Type B pancreatic cell (in vitro differentiated cells): Measurements from ENCODE around the gene NPY. TPM values are rescaled to one million over a fixed set of nuclear protein-coding genes. Genes with fewer than 3 reads are reported as not detected.

ENCODE experiments used
- DNase-seq: peaks from one replicate; pipeline ENCODE4 v3.0.0; 2021; ENCODE audit warnings: mixed read lengths; ENCODE audit not compliant: unreplicated experiment; ENCODE audit errors: extremely low spot score
- H3K27ac Mint-ChIP-seq: 2 replicates; pipeline ENCODE4 v1.8.0; 2021; ENCODE audit warnings: mild to moderate bottlenecking, mixed read lengths
- H3K27me3 Mint-ChIP-seq: 2 replicates; pipeline ENCODE4 v1.8.0; 2021; ENCODE audit warnings: mixed read lengths
- H3K36me3 Mint-ChIP-seq: 2 replicates; pipeline ENCODE4 v1.8.0; 2021; ENCODE audit warnings: mixed read lengths
- H3K4me1 Mint-ChIP-seq: one replicate; pipeline ENCODE4 v1.8.0; 2021; ENCODE audit warnings: mixed read lengths; ENCODE audit not compliant: unreplicated experiment
- H3K4me3 Mint-ChIP-seq: 2 replicates; pipeline ENCODE4 v1.8.0; 2021; ENCODE audit warnings: mild to moderate bottlenecking, mixed read lengths
- H3K9me3 Mint-ChIP-seq: 2 replicates; pipeline ENCODE4 v1.8.0; 2021; ENCODE audit warnings: mixed read lengths
- total RNA-seq: library from RNA; stranded (reverse); gene quantifications from 2 replicates; pipeline ENCODE4 v1.2.1, GENCODE V29; 2021; ENCODE audit warnings: low replicate concordance
- TF ChIP-seq, protein P1 (sequence below): fragments of 200-600 bp; sonication (generic); conservative IDR thresholded peaks from 2 replicates; pipeline ENCODE4 v1.5.0; 2021; ENCODE audit warnings: antibody characterized with exemption, mild to moderate bottlenecking

Gene NPY
- total RNA-seq, 1 donor from 2014 or later: 1.5 TPM

DNA sequence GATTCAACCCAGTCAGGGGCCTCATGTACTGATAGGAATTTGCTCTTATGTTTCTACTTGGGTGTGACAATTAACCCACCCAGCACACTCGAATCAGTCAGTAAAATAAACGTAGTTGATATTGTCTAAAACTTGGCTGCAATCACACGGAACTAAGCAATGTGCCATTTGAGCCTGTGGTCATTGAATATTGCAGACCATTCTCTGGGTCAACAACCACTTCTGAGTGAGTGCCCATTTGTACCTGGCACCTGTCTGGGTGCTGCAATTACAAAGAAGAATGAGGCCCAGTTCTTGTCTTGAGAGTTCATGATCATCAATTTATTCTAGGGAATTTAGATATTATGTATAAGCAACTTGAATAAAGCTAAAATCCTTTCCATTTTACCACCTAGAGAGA, 29.8 kb downstream of the NPY start:
- Mint-ChIP-seq H3K27ac (no peak overlapping the region), H3K9me3 (no peaks in the 10 kb centered on the region), H3K27me3 (peaks cover 18% of the 10 kb centered on the region), H3K4me1 (no peaks in the 10 kb centered on the region), H3K36me3 (no peaks in the 10 kb centered on the region), H3K4me3 (no peak overlapping the region)
- no peak for DNase-seq
- TF ChIP-seq, protein P1, sequence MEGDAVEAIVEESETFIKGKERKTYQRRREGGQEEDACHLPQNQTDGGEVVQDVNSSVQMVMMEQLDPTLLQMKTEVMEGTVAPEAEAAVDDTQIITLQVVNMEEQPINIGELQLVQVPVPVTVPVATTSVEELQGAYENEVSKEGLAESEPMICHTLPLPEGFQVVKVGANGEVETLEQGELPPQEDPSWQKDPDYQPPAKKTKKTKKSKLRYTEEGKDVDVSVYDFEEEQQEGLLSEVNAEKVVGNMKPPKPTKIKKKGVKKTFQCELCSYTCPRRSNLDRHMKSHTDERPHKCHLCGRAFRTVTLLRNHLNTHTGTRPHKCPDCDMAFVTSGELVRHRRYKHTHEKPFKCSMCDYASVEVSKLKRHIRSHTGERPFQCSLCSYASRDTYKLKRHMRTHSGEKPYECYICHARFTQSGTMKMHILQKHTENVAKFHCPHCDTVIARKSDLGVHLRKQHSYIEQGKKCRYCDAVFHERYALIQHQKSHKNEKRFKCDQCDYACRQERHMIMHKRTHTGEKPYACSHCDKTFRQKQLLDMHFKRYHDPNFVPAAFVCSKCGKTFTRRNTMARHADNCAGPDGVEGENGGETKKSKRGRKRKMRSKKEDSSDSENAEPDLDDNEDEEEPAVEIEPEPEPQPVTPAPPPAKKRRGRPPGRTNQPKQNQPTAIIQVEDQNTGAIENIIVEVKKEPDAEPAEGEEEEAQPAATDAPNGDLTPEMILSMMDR: no peak

DNA sequence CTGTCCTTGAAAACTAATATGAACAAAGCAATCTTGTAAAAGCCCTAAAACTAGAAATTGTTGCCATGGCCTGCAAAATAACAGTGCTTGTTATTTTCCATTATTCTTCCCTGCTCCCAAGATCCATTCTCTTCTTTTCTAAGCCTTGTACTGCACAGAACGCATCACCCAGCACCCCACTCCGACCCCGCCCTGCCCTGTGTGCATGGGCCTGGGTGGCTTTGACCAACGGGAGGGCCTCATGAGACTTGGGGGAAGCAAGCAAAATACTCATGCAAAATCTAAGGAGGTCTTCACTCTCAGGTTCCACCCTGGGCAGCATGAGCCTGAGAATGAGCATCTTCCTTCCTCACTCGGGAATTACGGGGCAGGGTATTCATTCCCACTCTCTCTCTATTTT, 32.4 kb downstream of the NPY start:
- Mint-ChIP-seq H3K27ac (no peak overlapping the region), H3K27me3 (peaks cover 19% of the 10 kb centered on the region), H3K4me1 (no peaks in the 10 kb centered on the region), H3K36me3 (no peaks in the 10 kb centered on the region), H3K4me3 (no peak overlapping the region), H3K9me3 (no peaks in the 10 kb centered on the region)
- TF ChIP-seq, protein P1: no peak
- DNase-seq: no peak

DNA sequence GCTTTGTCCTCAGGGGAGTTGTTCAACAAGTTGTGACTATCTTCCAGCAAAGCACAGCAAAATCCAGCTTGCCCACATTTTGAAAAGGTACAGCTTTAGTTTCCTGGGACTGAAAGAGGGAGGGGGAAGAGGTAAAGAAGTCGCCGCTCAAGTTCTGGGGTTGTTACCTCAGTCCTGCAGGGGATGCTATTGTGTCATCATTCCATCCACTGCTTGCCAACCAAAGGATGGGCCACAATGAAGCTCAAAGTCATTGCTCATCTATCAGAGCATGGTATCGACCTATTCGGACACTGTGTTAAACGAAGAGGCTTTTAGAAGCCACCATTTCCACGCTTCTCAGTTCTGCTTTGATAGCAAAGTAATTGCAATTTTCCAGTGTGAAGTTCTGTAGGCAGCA, 34.3 kb downstream of the NPY start:
- peaks cover 19% of the 10 kb centered on the region for H3K27me3 Mint-ChIP-seq
- H3K4me1 Mint-ChIP-seq: no peaks in the 10 kb centered on the region
- no peaks in the 10 kb centered on the region for H3K9me3 Mint-ChIP-seq
- H3K4me3 Mint-ChIP-seq: no peak overlapping the region
- DNase-seq: no peak
- H3K27ac Mint-ChIP-seq: no peak overlapping the region
- no peaks in the 10 kb centered on the region for H3K36me3 Mint-ChIP-seq
- TF ChIP-seq, protein P1: peak; percentile 60

DNA sequence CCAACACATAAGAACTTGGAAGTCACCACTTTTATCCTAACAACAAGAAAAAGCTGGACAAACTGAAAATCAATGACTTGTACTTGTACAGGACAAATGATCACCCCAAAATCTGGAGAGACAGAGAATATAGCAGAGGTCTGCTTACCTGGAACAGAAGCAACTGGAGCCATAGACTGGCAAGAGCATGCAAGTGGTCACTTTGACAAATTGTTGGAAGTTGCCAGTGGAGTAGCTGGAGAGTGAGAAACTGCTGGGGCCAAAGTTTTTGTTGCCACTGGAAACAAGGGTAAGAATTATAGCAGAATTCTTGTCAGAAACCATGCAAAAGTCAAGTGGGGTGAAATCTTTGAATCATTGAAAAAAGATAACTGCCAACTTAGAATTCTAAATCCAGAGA, 35.2 kb downstream of the NPY start:
- Mint-ChIP-seq H3K27me3 (peaks cover 23% of the 10 kb centered on the region), H3K36me3 (no peaks in the 10 kb centered on the region), H3K4me1 (no peaks in the 10 kb centered on the region), H3K4me3 (no peak overlapping the region), H3K27ac (no peak overlapping the region), H3K9me3 (no peaks in the 10 kb centered on the region)
- no peak for DNase-seq
- TF ChIP-seq, protein P1: no peak

DNA sequence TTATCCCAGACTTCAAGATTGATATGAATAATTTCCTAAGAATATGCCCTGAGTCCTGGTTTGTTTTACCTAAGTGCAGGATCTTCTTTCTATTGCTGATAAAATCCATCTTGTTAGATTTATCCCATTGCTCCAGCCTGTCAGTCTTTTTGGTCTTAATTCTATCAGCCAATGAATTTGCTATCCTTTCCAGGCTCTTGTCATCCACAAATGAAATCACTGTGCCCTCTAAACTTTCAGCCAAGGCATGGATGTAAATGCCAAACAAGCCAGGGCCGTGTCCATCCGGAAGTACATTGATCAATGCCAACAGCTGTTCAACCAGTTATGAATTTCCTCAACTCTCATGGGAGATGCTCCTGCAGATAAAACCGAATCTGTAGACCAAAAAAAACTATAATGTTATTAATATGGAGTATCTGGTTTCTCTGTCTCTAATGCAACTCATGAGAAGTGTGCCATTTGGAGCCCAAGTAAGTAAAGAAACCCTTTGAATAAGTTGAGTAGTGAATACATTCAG, 40.0 kb downstream of the NPY start:
- Mint-ChIP-seq H3K36me3 (no peaks in the 10 kb centered on the region), H3K27me3 (peaks cover 12% of the 10 kb centered on the region), H3K4me3 (no peak overlapping the region), H3K27ac (no peak overlapping the region), H3K9me3 (no peaks in the 10 kb centered on the region), H3K4me1 (peaks cover 3% of the 10 kb centered on the region)
- TF ChIP-seq, protein P1: no peak
- DNase-seq: no peak

DNA sequence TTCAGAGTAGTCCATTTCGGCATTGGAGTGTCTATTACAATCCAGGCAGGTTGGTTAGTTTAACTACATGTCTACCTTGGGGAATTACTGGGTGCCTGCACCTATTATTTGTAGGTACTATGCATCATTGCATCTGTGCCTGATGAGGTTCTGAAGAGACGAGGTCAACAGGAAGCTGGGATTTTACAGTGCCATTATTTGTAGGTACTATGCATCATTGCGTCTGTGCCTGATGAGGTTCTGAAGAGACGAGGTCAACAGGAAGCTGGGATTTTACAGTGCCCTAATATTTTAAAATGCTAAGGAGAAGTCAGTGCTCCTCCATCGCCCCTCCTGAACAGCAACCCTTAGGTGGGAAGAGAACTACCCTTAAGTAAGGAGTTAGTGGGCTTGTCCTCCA, 41.7 kb downstream of the NPY start:
- TF ChIP-seq, protein P1: no peak
- Mint-ChIP-seq H3K27me3 (peaks cover 8% of the 10 kb centered on the region), H3K9me3 (no peaks in the 10 kb centered on the region), H3K36me3 (no peaks in the 10 kb centered on the region), H3K27ac (no peak overlapping the region), H3K4me1 (peaks cover 3% of the 10 kb centered on the region), H3K4me3 (no peak overlapping the region)
- no peak for DNase-seq
